DMS 273 (cell line): Measurements from ENCODE around the gene NPAS3.

Source experiments
- DNase-seq: peaks from one replicate; lab custom pipeline; 2025; ENCODE audit not compliant: unreplicated experiment; lab: John Stamatoyannopoulos, UW

Gene NPAS3

GRCh38 chr14:33163600-33163999 lies 224.9 kb downstream of the NPAS3 start:
- DNase-seq = no peak

DNA sequence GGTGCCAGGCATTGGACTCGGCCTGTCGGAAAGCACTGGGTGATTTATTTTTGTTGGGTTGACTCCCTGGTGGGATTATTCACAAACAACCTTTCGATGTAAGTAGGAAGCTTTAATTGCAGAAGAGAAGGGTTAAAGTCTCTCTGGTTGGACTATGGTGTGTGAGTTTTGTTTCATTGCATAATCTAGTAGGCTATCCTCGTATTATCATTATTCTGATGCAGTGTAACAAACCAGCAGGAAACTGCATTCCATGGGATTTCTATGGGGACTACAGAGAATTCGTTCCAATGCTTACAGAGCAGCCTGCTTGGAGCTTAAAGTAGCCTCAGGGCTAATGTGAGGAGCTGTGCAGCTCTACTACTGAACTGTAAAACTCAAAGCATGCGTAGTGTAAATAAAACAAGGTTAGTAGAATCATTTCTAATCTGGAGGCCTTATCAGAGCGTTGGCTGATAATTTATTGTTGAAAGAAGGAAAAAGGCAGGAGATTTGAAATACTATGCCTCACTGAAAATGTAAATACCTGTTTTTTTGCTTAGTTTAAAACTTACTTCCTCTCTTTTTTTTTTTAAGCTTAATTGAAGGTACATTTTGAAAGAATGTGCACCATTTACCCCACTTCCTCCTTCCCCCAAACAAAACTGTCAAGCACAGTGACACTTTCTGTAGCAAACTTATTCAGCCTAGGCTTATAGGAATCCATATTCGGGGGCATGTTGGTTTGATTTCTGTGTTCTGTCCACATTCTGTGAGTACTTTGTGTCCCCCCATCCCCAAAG lies 226.7 kb downstream of the NPAS3 start:
- no peak for DNase-seq

DNA sequence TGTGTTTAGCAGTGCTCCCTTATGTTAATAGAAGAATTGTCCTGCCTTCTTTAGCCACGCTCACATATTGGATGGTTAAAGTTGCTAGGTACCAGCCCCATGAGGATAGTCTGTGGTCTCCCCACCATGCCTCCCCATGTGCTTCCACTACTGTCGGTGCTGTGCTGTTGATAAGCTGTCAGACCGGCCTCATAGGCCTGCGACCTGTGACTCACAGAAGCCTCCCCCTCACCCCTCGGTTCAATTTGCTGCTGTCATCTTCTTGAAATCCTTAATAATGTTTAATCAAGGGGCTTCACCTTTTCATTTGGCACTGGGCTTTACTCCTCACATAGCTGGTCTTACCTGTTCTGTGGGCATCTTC lies 227.2 kb downstream of the NPAS3 start:
- DNase-seq = no peak

DNA sequence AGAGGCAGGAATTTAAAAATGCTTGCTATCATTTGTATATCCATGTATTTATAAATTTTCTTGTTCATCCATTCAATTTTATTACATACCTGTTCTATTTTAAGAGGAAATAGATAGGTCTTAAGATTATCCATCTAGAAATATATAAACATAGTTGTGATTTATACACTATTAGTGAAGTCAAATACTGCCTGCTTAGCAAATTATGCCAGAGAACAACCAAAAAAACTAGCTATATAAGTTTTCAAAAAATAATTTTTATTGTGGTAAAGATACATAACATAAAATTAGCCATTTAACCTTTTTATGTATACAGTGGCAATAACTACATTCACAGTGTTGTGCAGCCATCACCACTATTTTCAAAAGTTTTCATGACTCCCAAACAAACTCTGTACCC lies 237.3 kb downstream of the NPAS3 start:
- DNase-seq = no peak

GRCh38 chr14:33184587-33184986 lies 245.9 kb downstream of the NPAS3 start:
- no peak for DNase-seq

DNA sequence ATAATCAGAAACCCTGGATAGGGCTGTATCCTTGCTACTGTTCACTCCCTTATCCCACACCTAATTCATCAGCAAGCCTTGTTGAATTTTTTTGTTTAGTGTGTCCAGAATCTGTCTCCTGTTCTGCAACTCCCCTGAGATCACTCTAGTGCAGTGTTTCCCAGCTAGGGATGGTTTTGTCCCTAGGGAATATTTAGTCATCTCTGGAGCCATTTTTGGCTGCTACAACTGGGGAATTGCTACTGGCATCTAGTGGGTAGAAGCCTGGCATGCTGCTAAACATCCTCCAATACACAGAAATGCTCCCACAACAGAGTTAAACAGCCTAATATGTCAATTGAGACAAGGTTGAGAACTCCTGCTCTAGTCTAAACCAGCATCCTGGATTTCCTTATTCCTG lies 248.0 kb downstream of the NPAS3 start:
- no peak for DNase-seq

DNA sequence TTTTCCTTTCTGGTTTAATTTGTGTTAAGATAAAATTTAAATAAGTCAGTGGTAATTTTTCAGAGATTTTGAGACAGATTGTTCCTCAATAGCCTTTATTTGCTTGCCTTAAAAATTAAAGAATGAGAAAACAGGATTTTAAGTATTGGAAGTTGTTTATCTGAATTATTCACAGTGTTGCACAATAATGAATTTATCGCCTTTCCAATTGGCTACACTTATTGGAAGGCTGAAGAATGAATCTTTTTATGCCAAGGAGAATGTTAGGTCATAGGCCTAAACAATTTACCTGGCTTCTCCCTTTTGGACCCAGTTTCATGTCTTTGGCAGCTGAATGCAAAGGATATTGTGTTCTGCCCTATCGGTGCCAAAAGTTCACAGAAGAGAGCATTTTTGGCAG lies 250.2 kb downstream of the NPAS3 start:
- no peak for DNase-seq

- no peak for DNase-seq
Measured at GRCh38 chr14:33191855-33192254, 253.2 kb downstream of the NPAS3 start.

DNA sequence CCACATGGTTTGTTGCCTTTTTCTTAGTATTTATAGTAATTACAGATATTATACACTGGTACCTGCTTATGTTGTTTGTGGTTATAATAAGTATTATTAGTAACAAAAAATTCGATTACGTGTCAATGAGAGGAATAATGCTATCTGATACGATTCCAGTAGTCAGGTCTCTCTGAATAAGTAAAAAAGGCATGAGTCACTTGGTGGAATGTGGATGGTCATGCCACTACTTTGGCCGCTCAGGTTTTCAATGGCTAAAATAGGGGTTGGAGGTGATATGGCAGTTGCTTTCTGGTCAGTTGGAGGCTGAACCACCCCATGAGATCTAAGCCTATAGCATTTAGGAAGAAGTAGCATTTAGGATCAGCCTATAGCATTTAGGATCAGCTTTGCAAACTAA lies 255.9 kb downstream of the NPAS3 start:
- DNase-seq = no peak

- no peak for DNase-seq
Measured at GRCh38 chr14:33198684-33199083, 260.0 kb downstream of the NPAS3 start.

DNA sequence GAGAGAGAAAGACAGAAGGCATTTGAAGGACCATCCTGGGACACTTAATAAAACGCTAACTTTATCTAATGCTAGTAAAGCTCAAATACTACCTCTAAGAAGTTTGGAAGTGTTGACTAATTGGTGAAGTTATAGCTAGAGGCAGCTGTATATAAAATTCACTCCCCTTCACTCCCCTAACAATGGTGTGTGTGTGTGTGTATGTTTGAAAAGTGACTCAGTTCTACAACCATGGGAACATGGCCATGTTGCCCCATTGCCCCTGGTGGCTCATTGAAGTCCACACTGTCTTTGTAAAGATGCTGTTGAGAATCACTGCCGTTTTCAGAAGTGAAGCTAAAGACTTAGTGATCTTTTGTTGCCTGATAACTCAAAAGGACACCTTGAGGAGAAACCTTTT lies 262.4 kb downstream of the NPAS3 start:
- no peak for DNase-seq

GRCh38 chr14:33206981-33207380 lies 268.3 kb downstream of the NPAS3 start:
- no peak for DNase-seq

DNA sequence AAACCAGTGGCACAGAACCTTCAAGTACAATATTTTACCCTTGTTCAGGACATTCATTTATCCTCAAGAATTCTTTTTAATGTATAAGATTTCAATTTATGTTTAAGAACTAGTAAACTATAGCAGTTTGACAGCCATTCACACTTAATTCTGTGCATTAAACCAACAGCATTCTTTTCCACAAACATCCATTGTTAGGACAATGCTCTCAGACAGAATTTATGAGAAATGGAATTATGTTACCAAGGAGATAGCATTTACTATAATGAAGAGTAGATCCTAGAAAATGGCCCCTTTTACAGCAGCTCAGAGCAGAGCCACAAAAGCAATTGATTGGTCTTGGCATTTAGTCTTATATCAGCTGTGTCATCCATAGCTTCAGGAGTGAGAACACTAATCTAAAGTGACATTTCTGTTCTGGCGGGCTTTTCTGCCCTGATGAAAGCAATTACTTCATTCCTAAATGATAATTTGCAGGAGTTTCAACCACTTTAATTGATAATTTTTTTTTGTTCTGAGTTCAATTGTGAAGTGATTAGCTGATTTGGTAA lies 268.9 kb downstream of the NPAS3 start:
- no peak for DNase-seq

GRCh38 chr14:33210311-33210710 lies 271.6 kb downstream of the NPAS3 start:
- DNase-seq = no peak

DNA sequence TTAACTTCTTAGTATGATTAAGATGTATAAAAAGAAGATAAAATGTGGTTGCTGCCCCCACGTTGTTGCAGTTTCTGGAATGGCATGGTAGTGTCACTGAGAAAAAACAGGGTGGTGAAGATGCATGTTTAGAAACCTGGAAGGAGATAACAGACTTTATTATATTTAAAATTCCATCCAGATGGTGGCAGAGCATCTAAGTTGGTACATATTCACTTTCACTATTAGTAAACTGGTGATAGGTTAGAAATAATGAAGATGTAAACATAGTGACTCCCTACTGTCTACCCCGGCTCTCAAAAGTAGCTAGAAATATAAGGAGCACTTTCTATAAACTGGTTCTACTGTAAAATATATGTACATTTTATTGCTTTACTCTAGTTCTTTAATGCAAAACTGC lies 279.3 kb downstream of the NPAS3 start:
- no peak for DNase-seq

GRCh38 chr14:33219957-33220356 lies 281.3 kb downstream of the NPAS3 start:
- DNase-seq = peak; percentile 1

DNA sequence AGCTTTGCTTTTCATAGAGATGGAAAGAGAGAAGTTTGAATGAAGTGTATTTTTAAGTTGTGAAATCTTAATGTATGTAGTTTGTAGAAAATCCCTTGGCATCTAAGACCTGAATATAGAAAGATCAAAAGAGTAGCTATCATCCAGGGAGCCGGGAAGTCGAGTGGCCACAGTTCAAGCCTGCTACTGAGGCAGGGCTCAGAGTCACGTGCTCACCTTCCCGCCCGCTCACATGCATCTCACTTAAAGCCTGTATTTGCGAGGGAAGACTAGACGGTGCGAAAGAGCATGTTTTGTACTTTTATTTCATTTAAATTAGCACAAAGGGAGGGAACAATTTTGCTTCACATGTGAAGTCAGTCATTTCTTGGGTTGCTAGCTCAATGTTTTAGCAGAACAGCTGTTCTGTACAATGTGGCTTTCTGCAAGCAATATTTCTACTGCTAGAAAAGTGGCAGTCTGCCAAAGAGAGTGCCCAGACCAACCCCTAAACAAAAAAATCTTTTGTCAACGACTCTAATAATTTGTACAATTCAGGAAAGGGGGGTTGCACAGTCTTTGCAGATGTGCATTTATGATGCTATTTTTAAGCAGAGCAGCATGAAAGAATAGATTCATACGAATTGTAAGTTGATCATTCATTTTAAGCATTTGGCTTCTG lies 290.7 kb downstream of the NPAS3 start:
- peak; percentile 3 for DNase-seq

DNA sequence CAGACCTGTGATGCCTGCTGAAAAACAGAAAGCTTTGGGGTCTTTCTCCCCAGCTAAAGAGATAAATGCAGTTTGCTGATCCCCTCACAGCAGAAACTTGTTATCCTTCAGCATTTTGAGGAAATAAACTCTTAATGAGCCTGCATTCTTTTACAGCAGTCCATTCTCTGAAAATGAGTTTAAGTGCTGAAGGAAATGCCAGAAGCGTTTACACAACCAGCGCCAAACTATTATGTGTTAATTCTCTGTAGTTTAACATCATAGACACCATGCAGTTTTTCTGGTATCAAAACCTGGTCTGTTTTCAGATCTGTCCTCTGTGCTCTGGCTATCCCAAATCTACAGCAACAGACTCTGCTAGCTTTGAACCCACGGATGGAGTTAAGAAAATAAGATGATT lies 291.3 kb downstream of the NPAS3 start:
- no peak for DNase-seq

DNA sequence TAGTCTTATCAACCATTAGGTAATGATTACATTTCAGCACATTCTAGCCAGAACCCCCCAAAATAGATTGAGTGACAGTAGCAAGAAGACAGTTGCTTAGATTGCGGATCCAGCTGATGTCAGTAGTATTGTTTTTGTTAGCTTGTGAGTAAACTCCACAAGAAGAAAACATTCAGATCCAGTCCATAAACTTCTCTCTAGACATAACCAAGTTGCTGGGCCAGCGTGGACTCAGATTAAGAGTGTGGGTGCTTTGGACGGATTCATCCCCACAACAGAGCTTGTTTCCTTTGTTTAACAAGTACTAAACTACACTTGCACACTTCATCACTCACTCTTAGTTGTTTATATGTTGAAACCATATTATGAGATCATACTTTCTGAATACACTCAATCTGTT lies 293.4 kb downstream of the NPAS3 start:
- DNase-seq = no peak

DNA sequence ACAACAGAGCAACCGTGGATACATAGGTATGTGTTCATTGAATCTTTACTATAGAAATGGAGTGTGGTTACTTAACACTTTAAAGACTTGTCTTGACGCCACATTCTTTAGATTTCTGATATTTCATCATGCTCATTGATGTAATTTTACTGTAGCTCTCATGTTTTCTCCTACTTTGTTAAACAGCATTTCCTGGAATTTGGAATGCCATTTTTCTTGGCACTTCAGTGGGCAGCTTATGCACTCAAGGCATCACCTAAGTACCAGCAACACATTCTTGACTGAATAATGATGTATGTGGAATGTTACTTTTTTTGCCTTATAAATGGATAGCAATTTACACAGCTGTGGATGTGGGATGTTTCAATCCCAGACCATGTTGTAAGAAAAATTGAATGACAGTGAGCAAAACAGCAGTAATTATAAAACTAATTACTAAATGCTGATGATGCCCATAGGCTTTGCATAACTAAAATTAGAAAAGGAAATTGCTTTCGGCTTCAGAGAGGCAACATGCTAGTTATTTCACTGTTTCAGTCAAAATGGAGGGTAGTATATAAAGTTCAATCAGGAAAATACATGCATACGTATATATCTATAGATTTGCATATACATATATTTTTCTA lies 298.5 kb downstream of the NPAS3 start:
- DNase-seq = no peak

GRCh38 chr14:33239465-33239864 lies 300.8 kb downstream of the NPAS3 start:
- no peak for DNase-seq

DNA sequence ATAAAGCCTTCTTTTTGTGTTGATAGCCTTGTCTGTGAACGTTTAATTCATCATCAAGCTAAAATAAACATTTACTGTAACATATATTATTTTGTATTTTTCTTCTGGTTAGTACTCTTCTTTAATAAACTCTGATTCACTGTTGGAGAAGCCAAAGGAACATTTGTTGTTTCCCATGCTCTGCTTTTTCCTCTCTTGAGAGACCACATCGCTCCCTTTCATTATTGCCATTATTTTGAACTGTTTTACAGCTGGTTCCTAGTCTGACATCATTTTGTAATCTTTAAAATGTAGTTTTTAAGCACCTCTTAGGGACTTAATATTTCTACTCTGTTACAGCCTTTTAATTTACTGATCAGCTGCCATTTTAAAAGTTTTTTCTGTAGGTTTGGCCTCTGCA lies 301.8 kb downstream of the NPAS3 start:
- DNase-seq = no peak
